Smooth muscle cell of the brain vasculature (primary cell): ENCODE measurements around the gene LYPLA2.

ENCODE experiments used
- DNase-seq: peaks from one replicate; pipeline ENCODE4 v3.0.0-alpha.2; 2012; ENCODE audit warnings: low read depth, low spot score

LYPLA2 gene

GRCh38 chr1:23790696-23791515 lies at the start of gene LYPLA2:
Gene LYPLA2 (plus strand): TSS chr1:23791145. CDS start chr1:23792683, 1,538 bp downstream.
- DNase-seq: peak; percentile 67

GRCh38 chr1:23741609-23742008 lies 49.3 kb upstream of the LYPLA2 start:
- no peak for DNase-seq

- no peak for DNase-seq
Observed at GRCh38 chr1:23742670-23743286, 48.2 kb upstream of the LYPLA2 start.

GRCh38 chr1:23743287-23744152 lies 47.4 kb upstream of the LYPLA2 start, which contains the start of gene ELOA:
Gene ELOA (plus strand): TSS chr1:23743471. CDS start chr1:23743504, 33 bp downstream.
- DNase-seq: no peak

GRCh38 chr1:23745515-23745914 lies 45.4 kb upstream of the LYPLA2 start:
- no peak for DNase-seq

GRCh38 chr1:23748016-23748415 lies 42.9 kb upstream of the LYPLA2 start:
- no peak for DNase-seq

GRCh38 chr1:23751050-23751814 lies 39.7 kb upstream of the LYPLA2 start:
- DNase-seq: no peak

- DNase-seq: no peak
Observed at GRCh38 chr1:23751815-23752200, 39.1 kb upstream of the LYPLA2 start.

- no peak for DNase-seq
Observed at GRCh38 chr1:23752909-23753308, 38.0 kb upstream of the LYPLA2 start.

GRCh38 chr1:23756676-23757075 lies 34.3 kb upstream of the LYPLA2 start:
- DNase-seq: no peak

GRCh38 chr1:23757812-23758211 lies 33.1 kb upstream of the LYPLA2 start:
- DNase-seq: no peak

- no peak for DNase-seq
Observed at GRCh38 chr1:23759277-23759676, 31.7 kb upstream of the LYPLA2 start.

- no peak for DNase-seq
Observed at GRCh38 chr1:23763041-23763577, 27.8 kb upstream of the LYPLA2 start.

GRCh38 chr1:23768733-23769132 lies 22.2 kb upstream of the LYPLA2 start:
- no peak for DNase-seq

GRCh38 chr1:23772049-23772853 lies 18.7 kb upstream of the LYPLA2 start:
- DNase-seq: no peak

- no peak for DNase-seq
Observed at GRCh38 chr1:23772854-23773242, 18.1 kb upstream of the LYPLA2 start.

- no peak for DNase-seq
Observed at GRCh38 chr1:23774174-23774880, 16.6 kb upstream of the LYPLA2 start.

- DNase-seq: no peak
Observed at GRCh38 chr1:23776217-23776616, 14.7 kb upstream of the LYPLA2 start.

GRCh38 chr1:23777979-23778814 lies 12.7 kb upstream of the LYPLA2 start, which contains the start of gene PITHD1:
Gene PITHD1 (plus strand): TSS chr1:23778418. CDS start chr1:23778516, 98 bp downstream.
- DNase-seq: no peak
